B cell (primary cell): Measurements from ENCODE around the gene WFS1. TPM values are rescaled to one million over a fixed set of nuclear protein-coding genes. Genes with fewer than 3 reads are reported as not detected.

ENCODE experiments used
- ATAC-seq: fragments of 200-7000 bp; cut with Tn5 transposase; one replicate; pipeline ENCODE4 v1.10.0; 2021; ENCODE audit warnings: low read depth, mild to moderate bottlenecking, moderate number of reproducible peaks, moderate library complexity
- CTCF ChIA-PET: fragments of 350-600 bp; sonication (Branson Sonifier 250); formaldehyde crosslinking; loops from one replicate; lab custom pipeline; 2021; ENCODE audit warnings: antibody characterized with exemption, inconsistent platforms; lab: Charles Lee
- POLR2A ChIA-PET: fragments of 350-600 bp; sonication (Branson Sonifier 250); formaldehyde crosslinking; loops from one replicate; lab custom pipeline; 2021; ENCODE audit warnings: antibody characterized with exemption; lab: Charles Lee
- DNase-seq: peaks from one replicate; pipeline ENCODE4 v3.0.0; 2013
- H2AFZ ChIP-seq: 2 replicates; pipeline ENCODE4 v1.6.1; 2012; ENCODE audit warnings: mild to moderate bottlenecking, low read depth, low read length; ENCODE audit not compliant: insufficient read depth, poor library complexity, severe bottlenecking
- H3K27ac ChIP-seq, 2 donors: 1 replicate in 1 of 2; 2 replicates in 1 of 2; pipeline ENCODE4 v1.5.1; 2012 to 2013; ENCODE audit warnings: low read length in 2 of 2, mild to moderate bottlenecking in 2 of 2, moderate library complexity in 1 of 2
- H3K27me3 ChIP-seq, 4 experiments: fragments of 200-600 bp in 1 of 4; sonication (generic) in 1 of 4; replicated peaks in 1 of 4; 1 replicate in 2 of 4; 2 replicates in 2 of 4; pipeline versions ENCODE4 v1.6.1 to v1.7.0; 2013 to 2016; ENCODE audit warnings: low read length in 3 of 4, mild to moderate bottlenecking in 2 of 4, mixed read lengths in 1 of 4, moderate library complexity in 1 of 4; ENCODE audit not compliant: insufficient read depth in 4 of 4, control insufficient read depth in 3 of 4; ENCODE audit errors: control extremely low read depth in 1 of 4
- H3K36me3 ChIP-seq, 2 experiments: replicated peaks in 1 of 2; 1 replicate in 1 of 2; 2 replicates in 1 of 2; pipeline versions ENCODE4 v1.6.1 to v1.7.1; 2013; ENCODE audit warnings: low read length in 1 of 2; ENCODE audit not compliant: insufficient read depth in 2 of 2, control insufficient read depth in 1 of 2; ENCODE audit errors: control extremely low read depth in 1 of 2, extremely low read depth in 1 of 2
- H3K4me1 ChIP-seq, 2 donors: fragments of 200-600 bp in 1 of 2; sonication (generic) in 1 of 2; 1 replicate in 1 of 2; 2 replicates in 1 of 2; pipeline versions ENCODE4 v1.5.1 to v1.6.1; 2013 to 2017; ENCODE audit warnings: low read length in 2 of 2; ENCODE audit not compliant: control insufficient read depth in 2 of 2, insufficient read depth in 2 of 2
- H3K4me2 ChIP-seq: replicated peaks from 2 replicates; pipeline ENCODE3; 2012; ENCODE audit warnings: mild to moderate bottlenecking, low read depth, low read length; ENCODE audit not compliant: poor library complexity, severe bottlenecking
- H3K4me3 ChIP-seq, 5 experiments: fragments of 200-600 bp in 1 of 5; sonication (generic) in 1 of 5; 1 replicate in 3 of 5; 2 replicates in 2 of 5; pipeline versions ENCODE4 v1.5.1 to v1.7.0; 2011 to 2016; ENCODE audit warnings: low read length in 4 of 5, mild to moderate bottlenecking in 4 of 5, low read depth in 2 of 5, control low read depth in 1 of 5, moderate library complexity in 1 of 5; ENCODE audit not compliant: insufficient read depth in 1 of 5; ENCODE audit errors: control extremely low read depth in 1 of 5, extremely low read depth in 1 of 5
- H3K79me2 ChIP-seq: fragments of 200-600 bp; sonication (generic); one replicate; pipeline ENCODE4 v1.6.0; 2016; ENCODE audit warnings: low read length; ENCODE audit not compliant: control insufficient read depth, insufficient read depth
- H3K9ac ChIP-seq: fragments of 200-600 bp; sonication (generic); 2 replicates; pipeline ENCODE4 v1.6.1; 2017; ENCODE audit warnings: mild to moderate bottlenecking, low read length, moderate library complexity
- H3K9me3 ChIP-seq, 3 donors: one replicate each; pipeline versions ENCODE4 v1.6.1 to v1.7.1; 2013; ENCODE audit warnings: low read length in 2 of 3; ENCODE audit not compliant: control insufficient read depth in 2 of 3, insufficient read depth in 1 of 3; ENCODE audit errors: control extremely low read depth in 1 of 3
- H4K20me1 ChIP-seq: 2 replicates; pipeline ENCODE4 v1.6.0; 2012; ENCODE audit warnings: mild to moderate bottlenecking, low read length; ENCODE audit not compliant: insufficient read depth, control insufficient read depth, poor library complexity, severe bottlenecking
- H3K27ac Mint-ChIP-seq: one replicate; pipeline ENCODE4 v1.8.0; 2021; ENCODE audit warnings: mixed read lengths
- H3K27me3 Mint-ChIP-seq: one replicate; pipeline ENCODE4 v1.8.0; 2021; ENCODE audit warnings: mixed read lengths
- H3K4me1 Mint-ChIP-seq: one replicate; pipeline ENCODE4 v1.8.0; 2021; ENCODE audit warnings: mixed read lengths
- H3K4me3 Mint-ChIP-seq: one replicate; pipeline ENCODE4 v1.8.0; 2021; ENCODE audit warnings: mixed read lengths
- H3K9me3 Mint-ChIP-seq: one replicate; pipeline ENCODE4 v1.8.0; 2022; ENCODE audit warnings: mixed read lengths; ENCODE audit not compliant: insufficient read depth
- EZH2 ChIP-seq: IDR thresholded peaks from 2 replicates; pipeline ENCODE4 v1.6.1; 2012; ENCODE audit warnings: borderline replicate concordance, low read depth, mild to moderate bottlenecking, moderate library complexity, low read length; ENCODE audit not compliant: insufficient read depth, poor library complexity, severe bottlenecking
- WGBS: methylation state at CpG from one replicate; pipeline ENCODE4 v1.1.5; 2013; ENCODE audit warnings: missing lambda C conversion rate; ENCODE audit not compliant: insufficient coverage; 5-methylcytosine and 5-hydroxymethylcytosine counted together
- intact Hi-C: fragments of 100-400 bp; cut with micrococcal nuclease; formaldehyde crosslinking; loops from one replicate; pipeline ENCODE4 v1.10.0; 2022
- polyA plus RNA-seq: library from polyadenylated mRNA; depleted of rRNA; stranded (reverse); fragments of >200 nt; gene quantifications from 2 replicates; pipeline ENCODE4 v1.2.3, GENCODE V29; 2012
- total RNA-seq, 2 donors: library from RNA; stranded (reverse); fragments of 120-200 nt in 1 of 2; gene quantifications; 1 replicate in 1 of 2; 2 replicates in 1 of 2; pipeline versions ENCODE4 v1.2.3 to v1.2.4, GENCODE V29; 2013 to 2022
- TF ChIP-seq, protein P1 (sequence below): fragments of 200-600 bp; IDR thresholded peaks from one replicate; pipeline ENCODE4 v1.8.0; 2022; ENCODE audit warnings: antibody characterized with exemption, mild to moderate bottlenecking

Gene WFS1
- total and polyA plus RNA-seq, 2 donors (not counting 1 experiment from before 2014, with no cell fraction given): 5.8 to 6.7 TPM

DNA sequence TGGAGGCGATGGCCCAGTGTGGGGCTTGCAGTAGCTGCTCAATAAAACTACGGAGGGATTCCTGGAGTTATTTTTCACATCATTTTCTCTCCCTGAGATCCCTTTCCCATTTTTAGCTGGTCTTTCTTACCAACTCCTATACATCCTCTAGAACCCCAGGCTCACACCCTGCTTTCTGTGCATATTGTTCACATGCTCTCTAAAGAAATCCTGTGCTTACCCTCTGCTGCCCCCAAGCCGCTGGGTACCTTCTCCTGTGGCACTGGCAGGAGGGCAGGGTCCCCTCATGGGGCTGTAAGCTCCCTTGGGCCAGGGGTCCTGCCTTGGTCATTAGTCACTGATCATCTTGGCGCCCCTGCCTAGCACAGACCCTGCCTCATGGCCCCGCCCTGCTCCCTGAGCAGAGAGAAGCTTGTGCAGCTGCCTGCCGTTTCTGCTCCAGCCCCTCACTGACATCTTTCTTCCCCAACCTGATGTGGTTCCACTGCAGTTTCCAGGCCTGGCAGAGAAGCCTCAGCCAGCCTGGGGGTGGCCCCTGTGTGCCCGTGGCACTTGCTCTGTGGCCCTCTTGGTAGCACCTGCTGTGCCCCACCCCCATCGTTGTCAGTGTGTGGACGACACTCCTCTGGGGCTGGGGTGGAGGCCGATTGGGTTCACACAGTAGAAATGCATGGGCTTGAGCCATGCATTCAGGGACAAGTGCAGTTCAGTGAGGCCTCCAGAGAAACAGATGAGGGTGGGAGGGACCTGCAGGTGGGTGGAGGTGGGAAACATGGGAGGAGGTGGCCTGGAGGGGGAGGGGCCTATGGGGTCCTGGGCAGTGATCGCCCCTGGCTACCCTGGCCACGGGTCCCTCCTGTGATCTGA lies 69.5 kb downstream of the WFS1 start:
- no peaks in the 10 kb centered on the region for H4K20me1 ChIP-seq
- H3K79me2 ChIP-seq: no peaks in the 10 kb centered on the region
- 64% methylated on average over 11 of the region's 12 CpGs for WGBS
- Mint-ChIP-seq H3K4me3 (no peak overlapping the region), H3K27ac (no peak overlapping the region), H3K4me1 (peaks cover 16% of the 10 kb centered on the region), H3K27me3 (peaks cover 54% of the 10 kb centered on the region), H3K9me3 (no peaks in the 10 kb centered on the region)
- DNase-seq (no peak), ATAC-seq (no peak)
- H2AFZ ChIP-seq: no peak overlapping the region
- H3K9me3 ChIP-seq: peaks cover 0 to 6% (median 0%) of the 10 kb centered on the region in 3 donors
- no peak overlapping the region for H3K9ac ChIP-seq
- TF ChIP-seq, protein P1, sequence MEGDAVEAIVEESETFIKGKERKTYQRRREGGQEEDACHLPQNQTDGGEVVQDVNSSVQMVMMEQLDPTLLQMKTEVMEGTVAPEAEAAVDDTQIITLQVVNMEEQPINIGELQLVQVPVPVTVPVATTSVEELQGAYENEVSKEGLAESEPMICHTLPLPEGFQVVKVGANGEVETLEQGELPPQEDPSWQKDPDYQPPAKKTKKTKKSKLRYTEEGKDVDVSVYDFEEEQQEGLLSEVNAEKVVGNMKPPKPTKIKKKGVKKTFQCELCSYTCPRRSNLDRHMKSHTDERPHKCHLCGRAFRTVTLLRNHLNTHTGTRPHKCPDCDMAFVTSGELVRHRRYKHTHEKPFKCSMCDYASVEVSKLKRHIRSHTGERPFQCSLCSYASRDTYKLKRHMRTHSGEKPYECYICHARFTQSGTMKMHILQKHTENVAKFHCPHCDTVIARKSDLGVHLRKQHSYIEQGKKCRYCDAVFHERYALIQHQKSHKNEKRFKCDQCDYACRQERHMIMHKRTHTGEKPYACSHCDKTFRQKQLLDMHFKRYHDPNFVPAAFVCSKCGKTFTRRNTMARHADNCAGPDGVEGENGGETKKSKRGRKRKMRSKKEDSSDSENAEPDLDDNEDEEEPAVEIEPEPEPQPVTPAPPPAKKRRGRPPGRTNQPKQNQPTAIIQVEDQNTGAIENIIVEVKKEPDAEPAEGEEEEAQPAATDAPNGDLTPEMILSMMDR: no peak
- no peak for TF ChIP-seq EZH2
- no peak overlapping the region for H3K27ac ChIP-seq
- H3K4me2 ChIP-seq: no peak overlapping the region
- H3K27me3 ChIP-seq: peaks cover 0 to 45% (median 6%) of the 10 kb centered on the region in 4 experiments
- intact Hi-C loops: no loop called here
- CTCF ChIA-PET: interaction anchor here (0.5 kb wide), 1 partner anchor 210 kb away, joined by 3 read pairs; no protein-coding TSS in a partner anchor
- no peaks in the 10 kb centered on the region for H3K36me3 ChIP-seq
- H3K4me3 ChIP-seq: no peak overlapping the region
- POLR2A ChIA-PET: no interaction called here
- H3K4me1 ChIP-seq: peaks cover 12 to 13% of the 10 kb centered on the region in 2 donors
